Measurements from ENCODE around the gene ARID1B.

DNA sequence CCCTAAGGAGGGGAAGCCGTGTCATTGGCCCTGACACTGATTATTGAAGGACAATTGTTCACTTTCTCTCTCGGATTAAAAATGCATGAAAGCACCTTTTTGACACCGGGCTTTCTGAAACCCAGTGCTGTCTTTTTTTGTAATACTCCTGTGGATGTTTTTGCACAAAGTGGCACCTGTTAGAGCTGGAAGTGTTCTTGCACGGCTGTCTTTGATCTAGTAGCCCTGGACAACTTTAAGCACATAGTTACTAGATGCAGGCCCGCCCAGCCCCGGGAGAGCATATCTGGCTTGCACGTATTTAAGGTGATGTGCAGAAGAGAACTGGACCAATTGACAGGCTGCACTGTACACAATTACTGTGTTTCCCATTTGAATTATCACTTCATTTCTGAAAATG lies 72.6 kb downstream of the ARID1B start:
- no peak for TF ChIP-seq HDAC2 (IDR thresholded peaks at IDR 0.05)
- no peak for TF ChIP-seq IRF2 (CRISPR knock-in tag; IDR thresholded peaks at IDR 0.05)
- no peak for TF ChIP-seq NONO (IDR thresholded peaks at IDR 0.05; ENCODE audit: low read depth in 2 of 2, low read length in 1 of 2)
- TF ChIP-seq, protein P1, sequence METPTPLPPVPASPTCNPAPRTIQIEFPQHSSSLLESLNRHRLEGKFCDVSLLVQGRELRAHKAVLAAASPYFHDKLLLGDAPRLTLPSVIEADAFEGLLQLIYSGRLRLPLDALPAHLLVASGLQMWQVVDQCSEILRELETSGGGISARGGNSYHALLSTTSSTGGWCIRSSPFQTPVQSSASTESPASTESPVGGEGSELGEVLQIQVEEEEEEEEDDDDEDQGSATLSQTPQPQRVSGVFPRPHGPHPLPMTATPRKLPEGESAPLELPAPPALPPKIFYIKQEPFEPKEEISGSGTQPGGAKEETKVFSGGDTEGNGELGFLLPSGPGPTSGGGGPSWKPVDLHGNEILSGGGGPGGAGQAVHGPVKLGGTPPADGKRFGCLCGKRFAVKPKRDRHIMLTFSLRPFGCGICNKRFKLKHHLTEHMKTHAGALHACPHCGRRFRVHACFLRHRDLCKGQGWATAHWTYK (CRISPR knock-in tag; IDR thresholded peaks at IDR 0.05), result no peak
- TF ChIP-seq RCOR1 (IDR thresholded peaks at IDR 0.05; ENCODE audit: borderline replicate concordance in 1 of 2, low read depth in 2 of 2, low read length in 2 of 2), result no peak
- TF ChIP-seq FOXP4 (CRISPR knock-in tag; IDR thresholded peaks at IDR 0.05; ENCODE audit: borderline replicate concordance), result no peak
- no peak for TF ChIP-seq E2F5 (CRISPR knock-in tag; IDR thresholded peaks at IDR 0.05)
- no peak for TF ChIP-seq IRF1 (CRISPR knock-in tag; IDR thresholded peaks at IDR 0.05; ENCODE audit: borderline replicate concordance)
- TF ChIP-seq STAT5B (CRISPR knock-in tag; IDR thresholded peaks at IDR 0.05), result no peak
- no peak for TF ChIP-seq ZNF384 (IDR thresholded peaks at IDR 0.05; ENCODE audit: low read depth, low read length)
- TF ChIP-seq, protein P2, sequence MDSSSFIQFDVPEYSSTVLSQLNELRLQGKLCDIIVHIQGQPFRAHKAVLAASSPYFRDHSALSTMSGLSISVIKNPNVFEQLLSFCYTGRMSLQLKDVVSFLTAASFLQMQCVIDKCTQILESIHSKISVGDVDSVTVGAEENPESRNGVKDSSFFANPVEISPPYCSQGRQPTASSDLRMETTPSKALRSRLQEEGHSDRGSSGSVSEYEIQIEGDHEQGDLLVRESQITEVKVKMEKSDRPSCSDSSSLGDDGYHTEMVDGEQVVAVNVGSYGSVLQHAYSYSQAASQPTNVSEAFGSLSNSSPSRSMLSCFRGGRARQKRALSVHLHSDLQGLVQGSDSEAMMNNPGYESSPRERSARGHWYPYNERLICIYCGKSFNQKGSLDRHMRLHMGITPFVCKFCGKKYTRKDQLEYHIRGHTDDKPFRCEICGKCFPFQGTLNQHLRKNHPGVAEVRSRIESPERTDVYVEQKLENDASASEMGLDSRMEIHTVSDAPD (CRISPR knock-in tag; IDR thresholded peaks at IDR 0.05), result no peak
- TF ChIP-seq SIN3A (IDR thresholded peaks at IDR 0.05; ENCODE audit: borderline replicate concordance in 2 of 2, control insufficient read depth in 1 of 2, low read depth in 2 of 2, low read length in 2 of 2), result no peak
- TF ChIP-seq MAFK (IDR thresholded peaks at IDR 0.05; ENCODE audit: low read length), result no peak
